CD4-positive, alpha-beta T cell (primary cell): ENCODE results near the gene RALGPS1. TPM values are rescaled to one million over a fixed set of nuclear protein-coding genes. Genes with fewer than 3 reads are reported as not detected.

ENCODE experiments used
- ATAC-seq: fragments of 200-7000 bp; cut with Tn5 transposase; one replicate; pipeline ENCODE4 v1.10.0; 2022; ENCODE audit warnings: mild to moderate bottlenecking; ENCODE audit not compliant: poor library complexity
- CTCF ChIA-PET: fragments of 350-600 bp; sonication (Branson Sonifier 250); formaldehyde crosslinking; loops from one replicate; lab custom pipeline; 2021; ENCODE audit warnings: antibody characterized with exemption, inconsistent platforms; lab: Charles Lee
- POLR2A ChIA-PET: fragments of 350-600 bp; sonication (Branson Sonifier 250); formaldehyde crosslinking; loops from one replicate; lab custom pipeline; 2021; ENCODE audit warnings: antibody characterized with exemption, inconsistent platforms; lab: Charles Lee
- DNase-seq, 14 experiments: peaks; one replicate each; pipeline ENCODE4 v3.0.0-alpha.2; 2013 to 2020; ENCODE audit warnings: mixed read lengths in 2 of 14
- H3K27ac ChIP-seq, 2 donors: one replicate each; pipeline versions ENCODE4 v1.5.1 to v1.7.0; 2013; ENCODE audit warnings: low read length in 2 of 2, low read depth in 1 of 2, mild to moderate bottlenecking in 1 of 2
- H3K27me3 ChIP-seq, 2 experiments: 1 replicate in 1 of 2; 2 replicates in 1 of 2; pipeline versions ENCODE4 v1.6.1 to v1.7.0; 2013; ENCODE audit warnings: low read length in 2 of 2, control low read depth in 1 of 2, mild to moderate bottlenecking in 1 of 2, moderate library complexity in 1 of 2; ENCODE audit not compliant: insufficient read depth in 2 of 2, control insufficient read depth in 1 of 2
- H3K36me3 ChIP-seq: one replicate; pipeline ENCODE4 v1.6.1; 2013; ENCODE audit warnings: low read length, control low read depth; ENCODE audit not compliant: insufficient read depth
- H3K4me1 ChIP-seq: one replicate; pipeline ENCODE4 v1.6.1; 2013; ENCODE audit warnings: low read length, control low read depth; ENCODE audit not compliant: insufficient read depth
- H3K4me3 ChIP-seq: one replicate; pipeline ENCODE4 v1.5.1; 2013; ENCODE audit warnings: mild to moderate bottlenecking, low read length, moderate library complexity
- H3K9me3 ChIP-seq, 2 experiments: 1 replicate in 1 of 2; 2 replicates in 1 of 2; pipeline versions ENCODE4 v1.6.1 to v1.7.0; 2013; ENCODE audit warnings: low read length in 2 of 2, mild to moderate bottlenecking in 2 of 2, control low read depth in 1 of 2, moderate library complexity in 1 of 2; ENCODE audit not compliant: control insufficient read depth in 1 of 2, insufficient read depth in 1 of 2
- H3K27ac Mint-ChIP-seq: one replicate; pipeline ENCODE4 v1.8.0; 2020; ENCODE audit warnings: mixed read lengths
- H3K27me3 Mint-ChIP-seq: one replicate; pipeline ENCODE4 v1.8.0; 2021; ENCODE audit warnings: mixed read lengths
- H3K36me3 Mint-ChIP-seq: one replicate; pipeline ENCODE4 v1.8.0; 2021; ENCODE audit warnings: low read depth, mixed read lengths
- H3K4me1 Mint-ChIP-seq: one replicate; pipeline ENCODE4 v1.8.0; 2021; ENCODE audit warnings: low read depth, mixed read lengths
- H3K4me3 Mint-ChIP-seq: one replicate; pipeline ENCODE4 v1.8.0; 2020; ENCODE audit warnings: mild to moderate bottlenecking, mixed read lengths
- H3K9me3 Mint-ChIP-seq: one replicate; pipeline ENCODE4 v1.8.0; 2020; ENCODE audit warnings: mixed read lengths
- intact Hi-C, 2 experiments: fragments of 100-400 bp; cut with DNase I in 1 of 2; cut with micrococcal nuclease in 1 of 2; formaldehyde crosslinking; loops; one replicate each; pipeline versions ENCODE4 v1.15.1 to v1.9.0; 2023 to 2025; cut with DNase I, micrococcal nuclease
- total RNA-seq, 174 experiments: library from RNA in 2 of 174; stranded (reverse) in 2 of 174; gene quantifications; one replicate each; pipeline ENCODE4 v1.2.3 and lab custom pipeline; 2021 to 2026
- TF ChIP-seq, protein P1 (sequence below): fragments of 200-600 bp; IDR thresholded peaks from one replicate; pipeline ENCODE4 v1.8.0; 2022; ENCODE audit warnings: antibody characterized with exemption, mild to moderate bottlenecking

The RALGPS1 gene
- total RNA-seq, 2 experiments from 2014 or later: 5.8 to 6.3 TPM

DNA sequence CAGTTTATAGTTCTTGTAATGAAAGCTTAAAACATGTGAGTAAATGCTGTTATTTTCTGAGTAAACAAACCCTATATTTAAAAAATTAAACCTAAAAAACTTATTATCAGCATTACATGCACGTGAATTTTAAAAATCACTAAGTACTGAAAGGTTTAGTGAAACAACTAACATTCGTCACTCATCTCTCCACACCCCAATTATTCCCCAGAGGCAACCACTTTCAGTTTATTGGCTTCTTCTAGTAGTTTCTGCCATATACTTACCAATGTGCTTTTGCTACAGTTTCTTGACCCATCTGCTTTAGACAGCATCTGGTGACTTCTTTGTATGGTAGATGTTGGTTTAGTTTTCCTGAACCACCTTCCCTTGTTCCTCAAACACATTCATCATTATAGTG lies 149.8 kb downstream of the RALGPS1 start:
- H3K27me3 Mint-ChIP-seq: no peaks in the 10 kb centered on the region
- H3K27ac ChIP-seq: no peak overlapping the region
- H3K36me3 ChIP-seq: peaks cover 4% of the 10 kb centered on the region
- ATAC-seq: no peak
- ChIA-PET CTCF (no interaction called here), POLR2A (no interaction called here)
- H3K4me1 Mint-ChIP-seq: no peaks in the 10 kb centered on the region
- no peaks in the 10 kb centered on the region for H3K4me1 ChIP-seq
- H3K4me3 ChIP-seq: no peak overlapping the region
- H3K27me3 ChIP-seq: no peaks in the 10 kb centered on the region
- H3K36me3 Mint-ChIP-seq: no peaks in the 10 kb centered on the region
- no peaks in the 10 kb centered on the region for H3K9me3 ChIP-seq
- no peak overlapping the region for H3K27ac Mint-ChIP-seq
- TF ChIP-seq, protein P1, sequence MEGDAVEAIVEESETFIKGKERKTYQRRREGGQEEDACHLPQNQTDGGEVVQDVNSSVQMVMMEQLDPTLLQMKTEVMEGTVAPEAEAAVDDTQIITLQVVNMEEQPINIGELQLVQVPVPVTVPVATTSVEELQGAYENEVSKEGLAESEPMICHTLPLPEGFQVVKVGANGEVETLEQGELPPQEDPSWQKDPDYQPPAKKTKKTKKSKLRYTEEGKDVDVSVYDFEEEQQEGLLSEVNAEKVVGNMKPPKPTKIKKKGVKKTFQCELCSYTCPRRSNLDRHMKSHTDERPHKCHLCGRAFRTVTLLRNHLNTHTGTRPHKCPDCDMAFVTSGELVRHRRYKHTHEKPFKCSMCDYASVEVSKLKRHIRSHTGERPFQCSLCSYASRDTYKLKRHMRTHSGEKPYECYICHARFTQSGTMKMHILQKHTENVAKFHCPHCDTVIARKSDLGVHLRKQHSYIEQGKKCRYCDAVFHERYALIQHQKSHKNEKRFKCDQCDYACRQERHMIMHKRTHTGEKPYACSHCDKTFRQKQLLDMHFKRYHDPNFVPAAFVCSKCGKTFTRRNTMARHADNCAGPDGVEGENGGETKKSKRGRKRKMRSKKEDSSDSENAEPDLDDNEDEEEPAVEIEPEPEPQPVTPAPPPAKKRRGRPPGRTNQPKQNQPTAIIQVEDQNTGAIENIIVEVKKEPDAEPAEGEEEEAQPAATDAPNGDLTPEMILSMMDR: no peak
- no peak for DNase-seq
- no peaks in the 10 kb centered on the region for H3K9me3 Mint-ChIP-seq
- intact Hi-C loops: no loop called here
- H3K4me3 Mint-ChIP-seq: no peak overlapping the region

DNA sequence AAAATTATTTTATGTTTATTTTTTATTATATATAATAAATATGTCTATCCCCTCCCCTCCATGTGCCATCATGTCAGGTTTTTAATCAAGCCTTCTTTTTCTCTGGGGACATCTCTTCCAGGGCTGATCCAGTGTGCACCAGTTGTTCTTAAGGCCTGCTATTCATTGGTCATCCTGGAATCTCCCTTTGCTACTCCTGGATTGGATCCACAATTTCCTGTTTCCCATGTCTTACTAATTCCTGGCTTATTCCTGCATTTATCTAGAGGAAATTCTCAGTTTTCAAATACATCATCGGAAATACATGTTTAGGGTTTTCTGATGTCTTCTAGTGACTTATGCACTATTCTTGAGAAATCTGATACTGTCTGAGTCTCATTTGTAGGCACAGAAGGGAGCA lies 151.0 kb downstream of the RALGPS1 start:
- ChIA-PET CTCF (no interaction called here), POLR2A (no interaction called here)
- H3K9me3 Mint-ChIP-seq: no peaks in the 10 kb centered on the region
- H3K27me3 ChIP-seq: no peaks in the 10 kb centered on the region
- no peak overlapping the region for H3K27ac ChIP-seq
- no peaks in the 10 kb centered on the region for H3K27me3 Mint-ChIP-seq
- no peak overlapping the region for H3K4me3 Mint-ChIP-seq
- TF ChIP-seq, protein P1: no peak
- intact Hi-C loops: no loop called here
- ATAC-seq (no peak), DNase-seq (no peak)
- no peaks in the 10 kb centered on the region for H3K4me1 ChIP-seq
- no peak overlapping the region for H3K27ac Mint-ChIP-seq
- H3K36me3 Mint-ChIP-seq: peaks cover 4% of the 10 kb centered on the region
- no peaks in the 10 kb centered on the region for H3K4me1 Mint-ChIP-seq
- no peak overlapping the region for H3K4me3 ChIP-seq
- no peaks in the 10 kb centered on the region for H3K9me3 ChIP-seq
- peaks cover 4% of the 10 kb centered on the region for H3K36me3 ChIP-seq

DNA sequence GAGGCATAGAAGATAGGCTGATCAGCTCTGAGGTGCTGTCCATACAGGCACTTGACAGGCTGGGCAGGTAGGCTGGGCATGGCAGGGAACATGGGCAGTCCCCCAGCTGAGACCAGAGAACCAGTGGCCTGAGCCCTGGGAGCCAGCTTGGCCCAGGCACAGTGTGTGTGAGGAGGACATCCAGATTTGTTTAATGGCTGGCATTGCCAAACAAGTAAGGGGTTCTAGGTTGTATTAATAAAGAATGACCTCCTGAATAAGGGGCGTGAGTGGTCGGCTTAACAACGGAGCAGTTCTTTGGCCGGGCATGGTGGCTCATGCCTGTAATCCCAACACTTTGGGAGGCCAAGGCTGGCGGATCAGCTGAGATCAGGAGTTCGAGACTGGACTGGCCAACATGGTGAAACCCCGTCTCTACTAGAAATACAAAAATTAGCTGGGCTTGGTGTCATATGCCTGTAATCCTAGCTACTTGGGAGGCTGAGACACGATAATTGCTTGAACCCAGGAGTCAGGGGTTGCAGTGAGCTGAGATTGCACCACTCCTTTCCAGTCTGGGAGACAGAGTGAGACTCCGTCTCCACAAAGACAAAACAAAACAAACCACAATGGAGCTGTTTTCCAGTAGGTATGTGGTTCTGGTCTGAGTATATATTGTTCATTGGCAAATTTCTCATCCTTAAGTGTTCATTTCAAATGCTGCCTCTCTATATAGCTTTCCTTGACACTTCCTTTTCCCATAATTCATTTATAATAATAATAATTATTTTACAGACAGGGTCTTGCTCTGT lies 151.7 kb downstream of the RALGPS1 start:
- H3K27me3 Mint-ChIP-seq: no peaks in the 10 kb centered on the region
- ChIA-PET POLR2A (no interaction called here), CTCF (interaction anchor here (0.9 kb wide), 1 partner anchor 30 kb away, joined by 3 read pairs; no protein-coding TSS in a partner anchor)
- Histone ChIP-seq H3K9me3 (no peaks in the 10 kb centered on the region), H3K4me3 (no peak overlapping the region), H3K36me3 (peaks cover 3% of the 10 kb centered on the region), H3K27ac (no peak overlapping the region), H3K27me3 (no peaks in the 10 kb centered on the region), H3K4me1 (no peaks in the 10 kb centered on the region)
- H3K36me3 Mint-ChIP-seq: peaks cover 4% of the 10 kb centered on the region
- no peaks in the 10 kb centered on the region for H3K4me1 Mint-ChIP-seq
- TF ChIP-seq, protein P1: no peak
- H3K27ac Mint-ChIP-seq: no peak overlapping the region
- H3K4me3 Mint-ChIP-seq: no peak overlapping the region
- DNase-seq: no peak
- no peaks in the 10 kb centered on the region for H3K9me3 Mint-ChIP-seq
- no peak for ATAC-seq
- intact Hi-C loops: no loop called here
